HG03460 (cell line): Measurements from ENCODE around the gene RPL23.

ENCODE experiments used
- ATAC-seq: cut with Tn5 transposase; IDR thresholded peaks from one replicate; pipeline ENCODE4 v1.9.1; 2021; ENCODE audit not compliant: unreplicated experiment

The RPL23 gene

GRCh38 chr17:38853292-38854219, at the start of gene RPL23:
TSS of gene RPL23 (minus strand) at chr17:38853721. CDS start at chr17:38853710, 11 bp downstream.
- ATAC-seq = no peak

GRCh38 chr17:38900978-38901656, 47.6 kb upstream of the RPL23 start:
- ATAC-seq = no peak

GRCh38 chr17:38899421-38899820, 45.9 kb upstream of the RPL23 start:
- ATAC-seq = no peak

GRCh38 chr17:38898812-38899348, 45.4 kb upstream of the RPL23 start:
- ATAC-seq = peak; percentile 80

GRCh38 chr17:38898291-38898679, 44.8 kb upstream of the RPL23 start:
- peak; percentile 8 for ATAC-seq

GRCh38 chr17:38897671-38898290, 44.3 kb upstream of the RPL23 start:
- ATAC-seq = no peak

- no peak for ATAC-seq
Measured at GRCh38 chr17:38897176-38897575, 43.7 kb upstream of the RPL23 start.

- ATAC-seq = no peak
Measured at GRCh38 chr17:38896346-38896954, 42.9 kb upstream of the RPL23 start.

- ATAC-seq = no peak
Measured at GRCh38 chr17:38894276-38894675, 40.8 kb upstream of the RPL23 start.

- no peak for ATAC-seq
Measured at GRCh38 chr17:38893607-38894006, 40.1 kb upstream of the RPL23 start.

- ATAC-seq = no peak
Measured at GRCh38 chr17:38893113-38893512, 39.6 kb upstream of the RPL23 start.

GRCh38 chr17:38892620-38893019, 39.1 kb upstream of the RPL23 start:
- ATAC-seq = no peak

- no peak for ATAC-seq
Measured at GRCh38 chr17:38892083-38892482, 38.6 kb upstream of the RPL23 start.

- ATAC-seq = no peak
Measured at GRCh38 chr17:38891441-38891840, 37.9 kb upstream of the RPL23 start.

- ATAC-seq = no peak
Measured at GRCh38 chr17:38890410-38890746, 36.9 kb upstream of the RPL23 start.

- ATAC-seq = no peak
Measured at GRCh38 chr17:38889745-38890409, 36.4 kb upstream of the RPL23 start.

- no peak for ATAC-seq
Measured at GRCh38 chr17:38888842-38889241, 35.3 kb upstream of the RPL23 start.

GRCh38 chr17:38886643-38887010, 33.1 kb upstream of the RPL23 start:
- ATAC-seq = no peak

GRCh38 chr17:38885728-38886642, 32.5 kb upstream of the RPL23 start:
- ATAC-seq = no peak
